Hindlimb muscle (tissue), 1 donor: ENCODE measurements around the gene DBH. TPM values are rescaled to one million over a fixed set of nuclear protein-coding genes. Genes with fewer than 3 reads are reported as not detected.
"Not testable (repeated sequence)": the region's sequence is repeated elsewhere in the genome, so short reads cannot be mapped to it uniquely, and the experiment has no call there.

Experiments
- DNase-seq: peaks from one replicate; pipeline ENCODE4 v3.0.0-alpha.2; 2013
- polyA plus RNA-seq: library from polyadenylated mRNA; unstranded; fragments of 120-200 nt; gene quantifications from one replicate; pipeline ENCODE4 v1.2.1, GENCODE V29; 2013; ENCODE audit not compliant: insufficient read length

The DBH gene
- polyA plus RNA-seq, 1 donor, result 0.54 TPM

DNA sequence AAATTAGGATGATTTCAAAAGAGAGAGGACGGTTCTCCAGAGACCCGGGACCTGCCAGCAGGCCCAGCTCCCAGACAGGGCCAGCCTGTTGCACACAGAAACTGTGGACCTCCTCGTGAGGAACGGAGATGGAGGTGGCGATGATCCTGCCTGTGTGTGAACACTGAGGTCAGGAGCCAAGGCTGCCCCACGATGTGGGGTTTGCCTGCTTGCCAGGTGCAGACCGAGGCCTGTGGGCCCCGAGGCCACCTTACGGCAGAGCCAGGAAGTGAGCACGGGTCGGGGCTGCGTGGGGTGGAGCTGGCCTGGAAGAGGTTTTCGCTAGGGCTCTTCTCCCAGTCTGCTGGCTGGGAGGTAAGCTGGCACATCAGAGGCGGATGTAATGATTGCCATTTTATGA is 31.3 kb upstream of the DBH start:
- DNase-seq, result no peak

DNA sequence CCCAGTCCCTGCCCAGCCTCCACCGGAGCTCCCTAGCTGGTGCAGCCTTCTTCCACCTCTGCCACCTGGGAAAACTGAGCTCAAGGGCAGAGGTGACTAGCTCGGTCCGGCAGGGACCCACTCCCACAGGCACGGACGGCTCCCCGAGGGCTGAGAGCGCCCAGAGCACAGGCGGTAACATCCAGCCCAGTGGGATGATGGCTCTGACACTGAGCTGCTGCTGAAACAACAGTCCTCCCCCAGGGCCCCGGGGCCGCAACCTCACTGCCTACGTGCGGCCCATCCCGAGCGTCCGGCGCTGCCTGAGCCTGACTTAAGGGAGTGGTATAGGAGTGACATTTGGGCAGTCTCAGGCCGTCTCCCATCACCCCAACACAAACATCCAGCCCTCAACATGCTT is 30.7 kb upstream of the DBH start:
- no peak for DNase-seq

GRCh38 chr9:133605856-133606707 is 30.1 kb upstream of the DBH start:
- DNase-seq, result no peak

GRCh38 chr9:133606708-133607025 is 29.5 kb upstream of the DBH start:
- no peak for DNase-seq

DNA sequence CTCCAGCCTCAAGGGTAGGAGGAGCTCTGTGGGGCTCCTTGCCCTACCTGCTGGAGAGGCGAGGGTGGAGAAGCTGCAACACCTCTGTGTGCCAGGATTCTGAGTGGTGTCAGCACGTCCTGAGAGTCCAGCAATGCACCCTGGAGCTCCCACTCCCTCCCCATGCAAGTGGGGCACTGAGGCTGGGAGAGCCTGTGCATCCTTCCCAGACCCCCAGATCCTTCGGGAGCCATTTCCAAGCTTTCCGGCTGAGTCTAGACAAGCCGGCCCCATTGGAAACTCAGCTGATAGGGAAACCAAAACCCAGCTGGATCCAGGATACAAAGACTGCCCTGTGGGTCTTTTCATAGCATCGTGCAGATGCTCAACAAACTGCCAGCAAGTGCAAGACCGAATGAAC is 28.8 kb upstream of the DBH start:
- DNase-seq, result no peak

DNA sequence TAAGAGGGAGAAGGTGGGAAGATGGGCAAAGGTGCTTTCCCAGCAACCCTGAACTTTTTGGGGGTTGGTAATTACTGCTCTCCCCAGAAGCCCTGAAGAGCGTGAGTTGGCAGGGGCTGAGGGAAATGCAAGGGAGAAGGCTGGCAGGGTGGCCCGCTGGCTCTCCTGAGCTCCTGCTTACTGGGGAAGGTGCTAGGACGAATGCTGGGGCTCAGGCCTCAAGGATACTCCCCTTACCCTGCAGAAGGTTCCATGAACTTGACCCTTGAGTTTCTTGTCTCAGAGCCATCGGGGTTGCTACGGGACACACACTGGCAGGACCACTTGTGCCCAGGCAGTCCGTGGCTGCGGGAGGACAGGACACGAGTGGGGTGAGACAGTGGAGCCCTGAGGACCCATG is 28.2 kb upstream of the DBH start:
- no peak for DNase-seq

DNA sequence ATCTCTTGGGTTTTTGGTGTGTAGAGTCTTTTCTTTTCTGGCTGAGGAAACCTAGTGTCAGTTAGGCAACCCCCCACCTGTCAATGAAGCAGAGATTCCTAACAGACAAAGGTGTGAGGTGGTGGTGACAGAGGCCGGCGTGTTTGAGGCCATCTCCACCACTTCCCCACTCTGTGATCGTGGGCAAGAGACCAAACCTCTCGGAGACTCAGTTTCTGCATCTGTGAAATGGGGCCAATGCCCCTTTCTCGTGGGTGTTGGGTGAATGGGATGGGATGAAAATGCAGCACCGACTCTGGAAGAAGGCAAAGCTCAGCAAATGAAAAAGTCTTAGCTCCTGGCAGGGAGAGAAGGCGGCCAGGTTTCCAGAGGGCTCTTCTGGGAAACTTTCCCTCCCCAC is 27.8 kb upstream of the DBH start:
- DNase-seq, result no peak

DNA sequence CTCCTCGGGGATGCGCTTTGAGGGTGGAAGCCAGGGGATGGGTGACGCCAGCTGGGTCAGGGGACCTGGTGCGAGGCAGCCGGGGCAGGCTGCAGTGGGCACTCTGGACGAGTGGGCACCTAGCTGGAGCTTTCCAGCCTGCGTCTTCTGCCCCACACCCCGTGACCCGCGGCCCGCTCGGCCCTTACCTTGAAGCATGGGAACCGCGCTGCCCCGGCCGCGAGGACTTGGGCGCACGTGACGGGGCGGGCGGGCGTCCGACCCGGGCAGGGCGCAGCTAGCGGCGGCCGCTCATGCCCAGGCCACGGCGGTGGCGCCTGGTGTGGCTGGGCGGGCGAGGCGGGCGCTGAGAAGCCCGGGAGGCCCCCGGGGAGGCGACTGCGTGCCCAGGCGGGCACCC is 27.3 kb upstream of the DBH start:
- DNase-seq, result no peak

GRCh38 chr9:133609311-133610098 is 26.7 kb upstream of the DBH start, which contains the start of gene FAM163B:
Gene FAM163B, minus strand, starts transcription at chr9:133609389. Its CDS starts 29,166 bp downstream, at chr9:133580223.
- peak; percentile 82 for DNase-seq

GRCh38 chr9:133610845-133611244 is 25.3 kb upstream of the DBH start:
- no peak for DNase-seq

DNA sequence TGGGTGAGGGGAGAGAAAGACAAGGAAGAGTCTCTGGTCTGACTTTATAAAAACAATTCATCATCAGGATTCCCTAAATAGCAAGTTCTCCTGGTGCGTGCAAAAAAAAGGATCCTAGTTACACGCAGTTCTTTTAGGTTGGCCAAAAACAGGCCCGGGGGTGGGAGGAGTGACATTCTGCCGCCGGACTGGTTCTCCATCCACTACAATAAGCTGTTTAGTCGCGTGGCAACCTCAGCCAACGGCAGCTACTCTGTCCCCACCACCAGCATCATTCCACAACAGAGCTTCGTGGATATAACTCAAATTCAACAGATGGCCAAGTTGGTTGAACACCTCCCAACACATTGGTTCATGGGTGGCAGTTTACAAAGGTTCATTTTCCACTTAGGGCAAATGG is 24.1 kb upstream of the DBH start:
- DNase-seq, result no peak

GRCh38 chr9:133612816-133613215 is 23.3 kb upstream of the DBH start:
- no peak for DNase-seq

- DNase-seq, result no peak
Measured at GRCh38 chr9:133613432-133613831, 22.7 kb upstream of the DBH start.

DNA sequence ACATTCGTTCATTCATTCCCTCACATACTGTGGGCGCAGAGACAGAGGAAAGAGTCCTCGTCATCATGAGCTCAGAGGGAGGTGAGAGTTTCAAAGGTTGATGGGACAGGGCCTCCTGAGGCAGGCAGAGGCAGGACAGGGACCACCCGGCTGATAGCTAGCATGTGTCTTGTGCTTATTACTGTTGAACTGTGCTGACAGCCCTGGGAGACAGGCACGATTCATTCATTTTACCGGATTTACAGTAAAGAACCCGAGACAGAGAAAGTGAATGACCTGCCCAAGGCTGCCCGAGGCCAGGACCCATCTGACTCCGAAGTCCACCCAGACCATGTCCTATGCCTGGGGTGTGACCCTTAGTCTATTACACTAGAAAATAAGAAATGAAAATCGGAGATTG is 22.1 kb upstream of the DBH start:
- DNase-seq, result no peak

DNA sequence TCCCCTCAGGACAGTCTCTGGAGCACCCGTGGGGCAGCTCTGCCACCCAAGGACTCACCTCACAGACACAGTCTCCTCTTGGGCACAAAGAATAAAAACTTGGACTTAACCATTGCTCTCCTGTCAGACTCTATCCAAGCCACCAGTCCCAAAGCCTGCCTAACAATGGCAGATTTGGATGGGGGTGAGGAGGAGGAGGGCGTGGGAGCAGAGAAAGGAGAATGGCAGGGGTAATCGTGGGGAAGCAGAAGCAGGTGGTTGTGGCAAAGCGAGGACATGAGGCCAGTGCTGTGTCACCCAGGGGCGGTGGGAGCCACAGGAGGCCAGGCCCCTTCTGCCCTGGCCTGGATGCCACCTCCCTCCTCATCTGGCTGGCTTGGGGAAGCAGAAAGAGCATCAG is 21.5 kb upstream of the DBH start:
- DNase-seq, result no peak

GRCh38 chr9:133615186-133615585 is 21.0 kb upstream of the DBH start:
- DNase-seq, result no peak

- DNase-seq, result no peak
Measured at GRCh38 chr9:133615606-133616188, 20.5 kb upstream of the DBH start.

- no peak for DNase-seq
Measured at GRCh38 chr9:133616643-133617405, 19.3 kb upstream of the DBH start.

- no peak for DNase-seq
Measured at GRCh38 chr9:133618726-133619125, 17.4 kb upstream of the DBH start.

- DNase-seq, result no peak
Measured at GRCh38 chr9:133619791-133620190, 16.4 kb upstream of the DBH start.

DNA sequence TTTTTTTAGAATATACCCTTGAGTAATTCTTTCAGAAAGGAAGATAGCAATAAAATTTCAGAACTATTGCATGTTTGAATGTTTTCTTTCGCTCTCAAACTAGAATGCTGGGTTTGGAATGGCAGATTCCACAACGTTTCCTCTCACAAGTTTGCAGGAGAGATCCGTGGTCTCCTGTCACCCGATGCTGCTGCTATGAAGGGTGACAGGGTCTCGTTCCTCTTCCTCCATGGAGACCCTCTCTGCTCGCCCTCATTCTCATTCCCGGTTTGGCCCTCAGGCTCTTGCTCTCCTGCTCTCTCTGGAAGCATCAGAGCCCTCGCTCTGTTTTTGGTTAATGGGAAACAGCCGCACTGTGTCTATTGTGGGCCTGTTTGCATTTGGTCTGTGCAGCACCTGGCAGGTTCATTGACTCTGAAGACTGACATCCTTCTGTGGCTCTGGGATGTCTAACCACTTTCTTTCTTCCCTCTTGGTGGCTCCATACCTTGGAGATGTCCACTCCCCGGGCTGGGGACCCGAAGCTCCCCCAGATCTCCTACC is 14.4 kb upstream of the DBH start:
- no peak for DNase-seq

DNA sequence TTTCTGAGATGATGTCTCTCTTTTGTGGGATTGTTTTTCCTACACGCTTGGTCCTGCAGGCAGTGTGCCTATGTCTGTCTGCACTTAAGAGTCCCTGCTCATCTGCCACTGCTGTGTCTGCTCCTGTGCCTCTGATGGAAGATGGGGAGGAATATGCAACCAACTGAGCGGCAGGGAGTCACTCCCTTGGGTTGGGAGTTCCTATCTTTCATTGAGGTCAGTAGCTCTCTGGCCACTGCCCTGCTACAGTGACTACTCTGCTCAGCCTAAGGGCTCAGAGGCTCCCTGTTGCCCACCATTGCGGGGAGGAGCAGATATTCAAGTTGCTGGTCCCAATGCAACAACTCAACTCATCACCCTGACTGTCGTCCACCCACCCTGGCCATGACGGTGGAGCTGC is 13.6 kb upstream of the DBH start:
- DNase-seq, result no peak

DNA sequence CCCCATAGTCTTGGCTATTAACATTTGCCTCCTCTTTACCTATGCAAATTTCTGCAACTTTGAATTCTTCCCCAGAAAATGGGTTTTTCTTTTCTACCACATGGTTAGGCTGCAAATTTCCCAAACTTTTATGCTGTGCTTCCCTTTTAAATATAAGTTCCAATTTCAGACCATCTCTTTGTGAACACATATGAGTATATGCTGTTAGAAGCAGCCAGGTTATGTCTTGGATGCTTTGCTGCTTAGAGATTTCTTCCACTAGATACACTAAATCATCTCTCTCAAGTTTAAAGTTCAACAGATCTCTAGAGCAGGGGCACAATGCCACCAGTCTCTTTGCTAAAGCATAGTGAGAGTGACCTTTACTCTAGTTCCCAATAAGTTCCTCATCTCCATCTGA is 10.2 kb upstream of the DBH start:
- not testable (repeated sequence) for DNase-seq
